HG03457 (cell line): Measurements from ENCODE around the gene TANC1.

Source experiments
- ATAC-seq: cut with Tn5 transposase; IDR thresholded peaks from one replicate; pipeline ENCODE4 v1.9.1; 2021; ENCODE audit warnings: moderate number of reproducible peaks; ENCODE audit not compliant: unreplicated experiment

Gene TANC1

DNA sequence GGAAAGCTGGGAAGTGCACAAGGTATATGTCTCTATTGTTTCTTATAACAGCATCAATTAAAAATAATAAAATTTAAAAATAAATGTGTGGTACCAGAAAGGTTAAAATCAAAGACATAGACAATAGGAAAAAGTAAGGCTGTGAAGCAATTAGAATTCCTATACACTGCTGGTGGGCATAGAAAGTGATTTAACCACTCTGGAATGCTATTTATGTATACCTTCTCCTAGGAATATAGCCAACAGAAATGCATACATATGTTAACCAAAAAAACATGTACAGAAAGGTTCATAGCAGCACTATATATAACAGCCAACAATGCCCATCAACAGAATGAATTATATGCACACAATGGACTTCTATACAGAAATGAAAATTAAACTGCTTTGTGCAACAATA, 275.1 kb downstream of the TANC1 start:
- no peak for ATAC-seq

GRCh38 chr2:159246325-159246988, 278.0 kb downstream of the TANC1 start:
- ATAC-seq: no peak

- ATAC-seq: peak; percentile 65
Measured at GRCh38 chr2:159249990-159250715, 281.7 kb downstream of the TANC1 start.

GRCh38 chr2:159251296-159252173, 283.1 kb downstream of the TANC1 start:
- no peak for ATAC-seq

DNA sequence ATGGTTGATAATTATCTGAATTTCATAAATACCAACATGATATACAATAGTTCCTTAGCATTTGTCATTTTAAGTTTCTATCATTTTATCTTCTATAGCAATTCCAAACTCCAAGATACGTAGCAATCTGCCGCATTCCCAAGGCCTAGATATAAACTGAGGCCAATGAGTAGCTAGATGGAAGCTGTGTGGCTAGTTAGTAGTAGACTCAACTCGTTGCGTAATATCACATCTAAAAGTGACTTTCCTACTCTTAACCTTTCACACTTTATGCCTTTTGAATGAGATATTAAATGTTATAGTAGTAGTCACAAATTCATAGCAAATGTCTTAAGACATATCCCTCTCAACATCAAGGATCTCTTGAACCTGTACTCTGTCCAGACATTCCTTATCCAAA, 284.5 kb downstream of the TANC1 start:
- ATAC-seq: no peak

- ATAC-seq: no peak
Measured at GRCh38 chr2:159256159-159256558, 287.7 kb downstream of the TANC1 start.

DNA sequence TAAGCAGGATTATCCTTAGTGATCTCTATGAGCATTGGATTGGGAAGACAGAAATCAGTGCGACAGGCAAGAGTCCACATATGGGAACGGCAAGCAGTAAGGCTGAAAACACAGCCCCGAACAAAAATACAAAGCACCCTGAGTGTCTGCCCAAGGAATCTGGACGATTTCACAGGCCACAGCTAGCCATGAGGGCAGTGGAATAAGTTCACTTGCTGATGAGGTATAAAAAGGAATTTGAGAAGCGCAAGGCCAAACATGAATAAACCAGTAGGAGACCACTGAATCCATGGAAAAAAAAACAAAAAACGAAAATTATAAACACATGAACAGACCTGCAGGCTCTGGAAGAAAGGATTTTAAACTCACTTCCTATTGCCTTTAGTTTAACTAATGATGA, 293.8 kb downstream of the TANC1 start:
- ATAC-seq: no peak

GRCh38 chr2:159262904-159263303, 294.5 kb downstream of the TANC1 start:
- no peak for ATAC-seq

GRCh38 chr2:159265171-159265576, 296.7 kb downstream of the TANC1 start:
- no peak for ATAC-seq

DNA sequence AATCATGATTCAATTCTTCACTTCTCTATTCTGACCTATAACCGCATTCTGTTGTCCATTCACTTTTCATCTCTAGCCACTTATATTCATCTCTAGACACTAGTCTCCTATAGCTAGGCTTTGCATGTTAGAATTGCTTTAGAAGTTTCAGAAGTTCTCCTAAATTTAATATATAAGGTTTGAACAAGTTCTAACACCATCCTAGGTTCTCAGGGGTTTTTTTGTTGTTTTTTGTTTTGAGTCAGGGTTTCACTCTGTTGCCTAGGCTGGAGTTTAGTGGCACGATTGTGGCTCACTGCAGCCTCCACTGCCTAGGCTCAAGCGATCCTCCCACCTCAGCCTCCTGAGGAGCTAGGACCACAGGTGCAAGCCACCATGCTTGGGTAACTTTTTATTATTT, 298.1 kb downstream of the TANC1 start:
- ATAC-seq: no peak

GRCh38 chr2:159267921-159268320, 299.5 kb downstream of the TANC1 start:
- no peak for ATAC-seq

DNA sequence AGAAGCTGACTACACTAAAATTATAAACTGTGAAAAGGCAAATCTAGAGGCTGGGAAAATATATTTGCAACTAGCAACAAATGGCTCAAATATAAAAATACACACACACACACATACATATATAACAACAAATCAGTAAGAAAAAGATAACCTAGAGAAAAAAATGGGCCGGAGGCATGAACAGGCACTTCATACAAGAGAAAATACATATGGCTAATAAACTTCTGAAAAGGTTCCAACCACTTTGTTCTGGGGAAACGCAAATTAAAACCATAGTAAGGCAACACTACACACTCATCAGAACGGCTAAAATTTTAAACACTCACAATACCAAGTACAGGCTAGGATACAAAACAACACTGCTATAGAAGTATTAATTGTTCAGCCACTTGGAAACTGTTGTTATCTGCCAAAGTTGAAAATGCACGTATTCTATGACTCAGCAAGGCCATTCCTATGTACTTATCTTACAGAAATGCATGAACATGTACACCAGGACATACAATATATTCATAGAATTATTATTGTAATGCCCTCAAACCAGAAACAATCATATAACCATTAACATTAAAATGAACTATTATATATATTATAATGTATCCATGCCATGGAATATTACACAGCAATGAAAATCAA, 302.4 kb downstream of the TANC1 start:
- ATAC-seq: no peak

- ATAC-seq: no peak
Measured at GRCh38 chr2:159272156-159272555, 303.7 kb downstream of the TANC1 start.

- ATAC-seq: no peak
Measured at GRCh38 chr2:159275111-159275510, 306.7 kb downstream of the TANC1 start.

DNA sequence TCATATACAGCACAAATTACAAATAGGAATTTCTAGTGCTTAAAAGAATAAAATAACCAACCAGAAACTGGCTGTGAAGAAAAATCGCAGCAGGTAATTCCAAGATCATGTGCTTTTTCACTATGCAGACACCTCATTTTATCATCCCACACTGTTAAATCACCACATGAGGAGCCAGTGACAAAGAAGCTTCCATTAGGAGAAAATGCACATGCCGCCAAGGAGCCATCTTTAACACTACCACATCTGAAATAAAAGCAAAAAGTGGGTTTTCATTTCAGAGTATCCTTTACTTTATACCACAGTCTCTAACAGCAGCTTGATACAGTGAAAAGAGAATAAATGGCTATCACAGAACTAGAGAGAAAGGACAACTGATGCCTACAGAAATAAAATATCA, 311.3 kb downstream of the TANC1 start:
- no peak for ATAC-seq

DNA sequence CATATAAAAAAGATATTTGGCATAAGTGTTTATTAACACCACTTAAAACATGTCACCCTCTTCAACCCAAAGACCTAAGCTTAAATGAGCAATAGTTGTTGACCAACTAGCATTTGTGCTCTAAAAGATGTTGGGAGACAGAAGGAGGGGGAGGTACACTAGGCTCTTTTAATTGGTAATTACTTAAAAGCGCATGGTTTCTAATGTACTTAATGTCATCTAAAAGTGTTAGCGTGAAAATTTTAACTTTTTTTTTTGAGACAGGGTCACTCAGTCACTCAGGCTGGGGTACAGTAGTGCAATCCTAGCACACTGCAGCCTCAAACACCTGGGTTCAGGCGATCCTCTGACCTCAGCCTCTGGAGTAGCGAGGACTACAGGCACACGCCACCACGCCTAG, 312.6 kb downstream of the TANC1 start:
- no peak for ATAC-seq
